ENCODE results near the gene PKMYT1. TPM values are rescaled to one million over a fixed set of nuclear protein-coding genes. Genes with fewer than 3 reads are reported as not detected.
A peak's percentile ranks its signal among the peaks of the same experiment; 100 is the strongest.

The PKMYT1 gene
- total and polyA plus RNA-seq, 9 of the 15 experiments (the other 6 are each of a cell fraction or from before 2014, with no cell fraction given), result 8.7 to 201 (median 37.8) TPM

- peak; percentile 58 for TF ChIP-seq BCOR (IDR thresholded peaks at IDR 0.05)
- peak; percentile 96; the same call in 1 of the 2 replicates for TF ChIP-seq TGIF2 (CRISPR knock-in tag; IDR thresholded peaks at IDR 0.05)
- no peak for TF ChIP-seq ZNF77 (CRISPR knock-in tag; IDR thresholded peaks at IDR 0.05)
- TF ChIP-seq ESRRB (CRISPR knock-in tag; IDR thresholded peaks at IDR 0.05; ENCODE audit: borderline replicate concordance), result no peak
- peak; percentile 97 for TF ChIP-seq FOXK1 (CRISPR knock-in tag; IDR thresholded peaks at IDR 0.05; ENCODE audit: borderline replicate concordance)
- 0 out of 2 replicates have a peak, but pooled peaks have one; percentile 41 for TF ChIP-seq HINFP (tag; conservative IDR thresholded peaks at IDR 0.05; ENCODE audit: low read depth)
- no peak for TF ChIP-seq JUN (IDR thresholded peaks at IDR 0.05; ENCODE audit: borderline replicate concordance, low read depth, low read length)
- TF ChIP-seq JUN (CRISPR knock-in tag; IDR thresholded peaks at IDR 0.05; ENCODE audit: borderline replicate concordance), result no peak
- TF ChIP-seq THAP7 (CRISPR knock-in tag; IDR thresholded peaks at IDR 0.05), result no peak
- TF ChIP-seq CBX2 (IDR thresholded peaks at IDR 0.05; ENCODE audit: insufficient read depth, low read length, poor library complexity, severe bottlenecking), result no peak
- no peak for TF ChIP-seq CBX8 (IDR thresholded peaks at IDR 0.05; ENCODE audit: borderline replicate concordance, extremely low read depth, low read depth, low read length, poor library complexity, severe bottlenecking)
- no peak for TF ChIP-seq SNAPC5 (CRISPR knock-in tag; IDR thresholded peaks at IDR 0.05)
- TF ChIP-seq CREM (IDR thresholded peaks at IDR 0.05; ENCODE audit: low read depth), result peak; percentile 61
- no peak for TF ChIP-seq DLX4 (CRISPR knock-in tag; IDR thresholded peaks at IDR 0.05)
- no peak for TF ChIP-seq KLF10 (CRISPR knock-in tag; IDR thresholded peaks at IDR 0.05)
- TF ChIP-seq RFX5 (IDR thresholded peaks at IDR 0.05; ENCODE audit: low read depth, low read length), result no peak
- 0 out of 2 replicates have a peak, but pooled peaks have one; percentile 54 for TF ChIP-seq CBX1 (IDR thresholded peaks at IDR 0.05; ENCODE audit: low read depth)
- TF ChIP-seq ERF (CRISPR knock-in tag; IDR thresholded peaks at IDR 0.05), result no peak; the same call in 1 of the 2 replicates
Measured at GRCh38 chr16:2968738-2969544, 11.3 kb downstream of the PKMYT1 start, which contains the start of gene PAQR4 (continued).
